GM04503 (cell line): ENCODE data around the gene ETV6.
A peak's percentile ranks its signal among the peaks of the same experiment; 100 is the strongest.

Experiments
- DNase-seq: peaks from one replicate; pipeline ENCODE4 v3.0.0-alpha.2; 2012; ENCODE audit warnings: low read depth

Gene ETV6

GRCh38 chr12:11929714-11930113, 280.2 kb downstream of the ETV6 start:
- DNase-seq, result no peak

GRCh38 chr12:11939223-11939622, 289.7 kb downstream of the ETV6 start:
- DNase-seq, result no peak

- DNase-seq, result peak; percentile 93
Measured at GRCh38 chr12:11941606-11942337, 292.3 kb downstream of the ETV6 start.

GRCh38 chr12:11943919-11944700, 294.6 kb downstream of the ETV6 start:
- DNase-seq, result no peak
